ENCODE data around the gene RGS9. TPM values are rescaled to one million over a fixed set of nuclear protein-coding genes. Genes with fewer than 3 reads are reported as not detected.

Gene RGS9
- total and polyA plus RNA-seq, 10 of the 15 experiments (the other 5 are each of a cell fraction or from before 2014, with no cell fraction given): 1.1 to 10.6 (median 5.6) TPM

- TF ChIP-seq PKNOX1 (IDR thresholded peaks at IDR 0.05) (0 out of 2 replicates have a peak, but pooled peaks have one; percentile 21), CREB1 (IDR thresholded peaks at IDR 0.05; ENCODE audit: low read depth) (no peak), ZNF592 (IDR thresholded peaks at IDR 0.05) (peak; percentile 39; the same call in 1 of the 2 replicates), CBX3 (IDR thresholded peaks at IDR 0.05; ENCODE audit: borderline replicate concordance, low read depth) (no peak), E2F4 (IDR thresholded peaks at IDR 0.05; ENCODE audit: low read depth, low read length) (0 out of 2 replicates have a peak, but pooled peaks have one; percentile 41), SMARCA5 (IDR thresholded peaks at IDR 0.05) (peak; percentile 79; the same call in 1 of the 2 replicates), TCF3 (IDR thresholded peaks at IDR 0.05; ENCODE audit: borderline replicate concordance, insufficient read depth, low read depth, low read length) (peak; percentile 73; the same call in 1 of the 2 replicates), NFXL1 (IDR thresholded peaks at IDR 0.05; ENCODE audit: borderline replicate concordance) (peak; percentile 99), SP1 (IDR thresholded peaks at IDR 0.05; ENCODE audit: low read depth, low read length) (no peak), ZBTB33 (IDR thresholded peaks at IDR 0.05) (no peak), ZNF207 (IDR thresholded peaks at IDR 0.05; ENCODE audit: borderline replicate concordance) (peak; percentile 75; the same call in 1 of the 2 replicates), BMI1 (IDR thresholded peaks at IDR 0.05; ENCODE audit: borderline replicate concordance) (no peak), FOXM1 (IDR thresholded peaks at IDR 0.05; ENCODE audit: low read depth, low read length) (no peak), EGR1 (IDR thresholded peaks at IDR 0.05; ENCODE audit: borderline replicate concordance in 1 of 2, low read depth in 2 of 2, low read length in 2 of 2) (no peak), REST (IDR thresholded peaks at IDR 0.05; ENCODE audit: low read depth, low read length) (no peak), POU2F2 (IDR thresholded peaks at IDR 0.05; ENCODE audit: borderline replicate concordance, low read depth, low read length) (peak; percentile 90; the same call in 2 of the 3 replicates)
Measured at GRCh38 chr17:65137021-65137939, at the start of gene RGS9 (continued).

Data from GM12878 (cell line).